Erythroblast (primary cell): ENCODE measurements around the gene COBL.

Experiments used
- GATA1 ChIP-seq: IDR thresholded peaks from 2 replicates; pipeline ENCODE4 v1.6.1; 2011; ENCODE audit warnings: low read depth, mild to moderate bottlenecking, control low read depth, low read length, moderate library complexity
- POLR2A ChIP-seq: IDR thresholded peaks from 2 replicates; pipeline ENCODE4 v1.6.1; 2011; ENCODE audit warnings: mild to moderate bottlenecking, low read length

- no peak for TF ChIP-seq POLR2A
- no peak for TF ChIP-seq GATA1
These were observed 281.9 kb downstream of the COBL start for GRCh38 chr7:51034521-51035264.
